SK-N-SH treated with all-trans-retinoic acid at 6 μM for 48 hours (cell line): ENCODE data around the gene APLP1.
"Not testable (repeated sequence)": the region's sequence is repeated elsewhere in the genome, so short reads cannot be mapped to it uniquely, and the experiment has no call there.

Experiments used
- ATAC-seq: fragments of 200-7000 bp; cut with Tn5 transposase; 3 replicates; pipeline ENCODE4 v1.9.1; 2020; ENCODE audit warnings: mild to moderate bottlenecking, moderate library complexity
- ARNTL ChIP-seq: fragments of 450-650 bp; formaldehyde crosslinking; IDR thresholded peaks from 2 replicates; pipeline ENCODE4 v1.5.0; 2020; ENCODE audit warnings: low read depth, mild to moderate bottlenecking, moderate library complexity, borderline replicate concordance
- BACH2 ChIP-seq: fragments of 250-450 bp; sonication (Bioruptor Pico); IDR thresholded peaks from 2 replicates; pipeline ENCODE4 v1.9.0; 2021; ENCODE audit warnings: mild to moderate bottlenecking, borderline replicate concordance
- CREB5 ChIP-seq: fragments of 250-450 bp; sonication (Bioruptor Pico); IDR thresholded peaks from 2 replicates; pipeline ENCODE4 v1.5.1; 2020; ENCODE audit warnings: low read depth, mild to moderate bottlenecking, moderate library complexity
- CSDC2 ChIP-seq: fragments of 250-450 bp; sonication (Bioruptor Pico); IDR thresholded peaks from 2 replicates; pipeline ENCODE4 v1.5.0; 2020; ENCODE audit warnings: mild to moderate bottlenecking, moderate library complexity
- CSRNP3 ChIP-seq: fragments of 250-450 bp; sonication (Bioruptor Pico); IDR thresholded peaks from 2 replicates; pipeline ENCODE4 v1.5.1; 2021; ENCODE audit warnings: mild to moderate bottlenecking, moderate library complexity
- ESRRG ChIP-seq: fragments of 250-450 bp; sonication (Bioruptor Pico); IDR thresholded peaks from 2 replicates; pipeline ENCODE4 v1.6.1; 2021; ENCODE audit warnings: mild to moderate bottlenecking
- GLIS3 ChIP-seq: fragments of 250-450 bp; sonication (Bioruptor Pico); IDR thresholded peaks from 2 replicates; pipeline ENCODE4 v1.5.0; 2020; ENCODE audit warnings: mild to moderate bottlenecking, moderate library complexity
- ISL1 ChIP-seq: fragments of 250-450 bp; sonication (Bioruptor Pico); IDR thresholded peaks from 2 replicates; pipeline ENCODE4 v2.1.2; 2022; ENCODE audit warnings: mild to moderate bottlenecking, moderate library complexity
- PPARA ChIP-seq: fragments of 250-450 bp; sonication (Bioruptor Pico); IDR thresholded peaks from 2 replicates; pipeline ENCODE4 v1.5.0; 2020; ENCODE audit warnings: mild to moderate bottlenecking, borderline replicate concordance
- RARB ChIP-seq: fragments of 250-450 bp; sonication (Bioruptor Pico); IDR thresholded peaks from 2 replicates; pipeline ENCODE4 v1.8.0; 2021; ENCODE audit warnings: mild to moderate bottlenecking, moderate library complexity
- SNAI2 ChIP-seq: fragments of 250-450 bp; sonication (Bioruptor Pico); IDR thresholded peaks from 2 replicates; pipeline ENCODE4 v1.5.0; 2020; ENCODE audit warnings: mild to moderate bottlenecking, moderate library complexity
- TCF4 ChIP-seq: fragments of 250-450 bp; sonication (Bioruptor Pico); IDR thresholded peaks from 2 replicates; pipeline ENCODE4 v1.8.0; 2021; ENCODE audit warnings: mild to moderate bottlenecking, moderate library complexity, borderline replicate concordance
- TOX ChIP-seq: fragments of 250-450 bp; sonication (Bioruptor Pico); IDR thresholded peaks from 2 replicates; pipeline ENCODE4 v1.8.0; 2021; ENCODE audit warnings: mild to moderate bottlenecking, moderate library complexity, borderline replicate concordance
- ZC3H10 ChIP-seq: fragments of 250-450 bp; sonication (Bioruptor Pico); IDR thresholded peaks from 2 replicates; pipeline ENCODE4 v1.5.1; 2021; ENCODE audit warnings: mild to moderate bottlenecking, moderate library complexity
- ZFP3 ChIP-seq: fragments of 250-450 bp; sonication (Bioruptor Pico); IDR thresholded peaks from 2 replicates; pipeline ENCODE4 v1.5.0; 2020; ENCODE audit warnings: mild to moderate bottlenecking, moderate library complexity
- ZFP30 ChIP-seq: fragments of 450-650 bp; formaldehyde crosslinking; IDR thresholded peaks from 2 replicates; pipeline ENCODE4 v1.5.0; 2022; ENCODE audit warnings: mild to moderate bottlenecking, moderate library complexity
- ZNF70 ChIP-seq: fragments of 450-650 bp; formaldehyde crosslinking; IDR thresholded peaks from 2 replicates; pipeline ENCODE4 v1.5.0; 2020; ENCODE audit warnings: mild to moderate bottlenecking, moderate library complexity
- TF ChIP-seq, protein P1 (sequence below): fragments of 250-450 bp; sonication (Bioruptor Pico); IDR thresholded peaks from 2 replicates; pipeline ENCODE4 v1.5.0; 2020; ENCODE audit warnings: mild to moderate bottlenecking, moderate library complexity
- TF ChIP-seq, protein P2 (sequence below): fragments of 250-450 bp; sonication (Bioruptor Pico); IDR thresholded peaks from 2 replicates; pipeline ENCODE4 v1.8.0; 2021; ENCODE audit warnings: low read depth, mild to moderate bottlenecking, moderate library complexity, borderline replicate concordance

Gene APLP1

DNA sequence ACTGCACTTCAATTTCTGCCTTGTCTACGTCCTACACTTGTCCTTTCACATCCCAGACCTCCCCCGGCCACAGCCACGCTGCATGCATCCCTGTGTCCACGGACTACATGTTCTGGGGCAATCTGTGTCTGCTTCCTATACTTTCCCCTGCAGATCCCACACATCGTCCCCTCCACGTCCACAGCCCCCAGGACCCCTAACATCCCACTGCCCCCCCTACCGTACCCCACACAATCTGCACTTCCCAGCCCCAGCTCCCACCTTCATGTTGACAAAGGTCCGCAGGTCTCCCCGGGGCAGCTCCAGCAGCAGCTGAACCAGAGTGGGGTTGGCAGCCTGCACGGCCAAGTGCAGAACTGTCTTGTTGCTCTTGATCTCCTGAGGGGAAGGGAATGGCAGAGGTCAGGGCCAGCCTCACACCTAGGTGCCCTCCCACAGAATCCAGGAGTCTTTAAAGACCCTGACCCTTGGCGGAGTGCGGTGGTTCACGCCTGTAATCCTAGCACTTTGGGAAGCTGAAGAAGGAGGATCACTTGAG lies 21.8 kb downstream of the APLP1 start:
- ATAC-seq, result no peak
- TF ChIP-seq ISL1 (CRISPR knock-in tag) (no peak), TCF4 (CRISPR knock-in tag) (no peak), ESRRG (CRISPR knock-in tag) (no peak), CSRNP3 (CRISPR knock-in tag) (no peak), SNAI2 (CRISPR knock-in tag) (no peak), GLIS3 (CRISPR knock-in tag) (no peak), ZFP30 (CRISPR knock-in tag) (no peak), PPARA (CRISPR knock-in tag) (no peak), BACH2 (no peak)
- TF ChIP-seq, protein P1, sequence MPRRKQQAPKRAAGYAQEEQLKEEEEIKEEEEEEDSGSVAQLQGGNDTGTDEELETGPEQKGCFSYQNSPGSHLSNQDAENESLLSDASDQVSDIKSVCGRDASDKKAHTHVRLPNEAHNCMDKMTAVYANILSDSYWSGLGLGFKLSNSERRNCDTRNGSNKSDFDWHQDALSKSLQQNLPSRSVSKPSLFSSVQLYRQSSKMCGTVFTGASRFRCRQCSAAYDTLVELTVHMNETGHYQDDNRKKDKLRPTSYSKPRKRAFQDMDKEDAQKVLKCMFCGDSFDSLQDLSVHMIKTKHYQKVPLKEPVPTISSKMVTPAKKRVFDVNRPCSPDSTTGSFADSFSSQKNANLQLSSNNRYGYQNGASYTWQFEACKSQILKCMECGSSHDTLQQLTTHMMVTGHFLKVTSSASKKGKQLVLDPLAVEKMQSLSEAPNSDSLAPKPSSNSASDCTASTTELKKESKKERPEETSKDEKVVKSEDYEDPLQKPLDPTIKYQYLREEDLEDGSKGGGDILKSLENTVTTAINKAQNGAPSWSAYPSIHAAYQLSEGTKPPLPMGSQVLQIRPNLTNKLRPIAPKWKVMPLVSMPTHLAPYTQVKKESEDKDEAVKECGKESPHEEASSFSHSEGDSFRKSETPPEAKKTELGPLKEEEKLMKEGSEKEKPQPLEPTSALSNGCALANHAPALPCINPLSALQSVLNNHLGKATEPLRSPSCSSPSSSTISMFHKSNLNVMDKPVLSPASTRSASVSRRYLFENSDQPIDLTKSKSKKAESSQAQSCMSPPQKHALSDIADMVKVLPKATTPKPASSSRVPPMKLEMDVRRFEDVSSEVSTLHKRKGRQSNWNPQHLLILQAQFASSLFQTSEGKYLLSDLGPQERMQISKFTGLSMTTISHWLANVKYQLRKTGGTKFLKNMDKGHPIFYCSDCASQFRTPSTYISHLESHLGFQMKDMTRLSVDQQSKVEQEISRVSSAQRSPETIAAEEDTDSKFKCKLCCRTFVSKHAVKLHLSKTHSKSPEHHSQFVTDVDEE (CRISPR knock-in tag), result no peak
- TF ChIP-seq, protein P2, sequence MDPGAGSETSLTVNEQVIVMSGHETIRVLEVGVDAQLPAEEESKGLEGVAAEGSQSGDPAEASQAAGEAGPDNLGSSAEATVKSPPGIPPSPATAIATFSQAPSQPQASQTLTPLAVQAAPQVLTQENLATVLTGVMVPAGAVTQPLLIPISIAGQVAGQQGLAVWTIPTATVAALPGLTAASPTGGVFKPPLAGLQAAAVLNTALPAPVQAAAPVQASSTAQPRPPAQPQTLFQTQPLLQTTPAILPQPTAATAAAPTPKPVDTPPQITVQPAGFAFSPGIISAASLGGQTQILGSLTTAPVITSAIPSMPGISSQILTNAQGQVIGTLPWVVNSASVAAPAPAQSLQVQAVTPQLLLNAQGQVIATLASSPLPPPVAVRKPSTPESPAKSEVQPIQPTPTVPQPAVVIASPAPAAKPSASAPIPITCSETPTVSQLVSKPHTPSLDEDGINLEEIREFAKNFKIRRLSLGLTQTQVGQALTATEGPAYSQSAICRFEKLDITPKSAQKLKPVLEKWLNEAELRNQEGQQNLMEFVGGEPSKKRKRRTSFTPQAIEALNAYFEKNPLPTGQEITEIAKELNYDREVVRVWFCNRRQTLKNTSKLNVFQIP (CRISPR knock-in tag), result no peak

- not testable (repeated sequence) for ATAC-seq
Observed at GRCh38 chr19:35891819-35892218, 23.4 kb downstream of the APLP1 start.

GRCh38 chr19:35894342-35894741 lies 26.0 kb downstream of the APLP1 start:
- TF ChIP-seq PPARA (CRISPR knock-in tag) (no peak), CSDC2 (CRISPR knock-in tag) (no peak), ZFP3 (CRISPR knock-in tag) (no peak), ZNF70 (CRISPR knock-in tag) (no peak), ARNTL (CRISPR knock-in tag) (no peak), SNAI2 (CRISPR knock-in tag) (no peak)
- TF ChIP-seq, protein P1 (CRISPR knock-in tag), result no peak
- ATAC-seq, result no peak

DNA sequence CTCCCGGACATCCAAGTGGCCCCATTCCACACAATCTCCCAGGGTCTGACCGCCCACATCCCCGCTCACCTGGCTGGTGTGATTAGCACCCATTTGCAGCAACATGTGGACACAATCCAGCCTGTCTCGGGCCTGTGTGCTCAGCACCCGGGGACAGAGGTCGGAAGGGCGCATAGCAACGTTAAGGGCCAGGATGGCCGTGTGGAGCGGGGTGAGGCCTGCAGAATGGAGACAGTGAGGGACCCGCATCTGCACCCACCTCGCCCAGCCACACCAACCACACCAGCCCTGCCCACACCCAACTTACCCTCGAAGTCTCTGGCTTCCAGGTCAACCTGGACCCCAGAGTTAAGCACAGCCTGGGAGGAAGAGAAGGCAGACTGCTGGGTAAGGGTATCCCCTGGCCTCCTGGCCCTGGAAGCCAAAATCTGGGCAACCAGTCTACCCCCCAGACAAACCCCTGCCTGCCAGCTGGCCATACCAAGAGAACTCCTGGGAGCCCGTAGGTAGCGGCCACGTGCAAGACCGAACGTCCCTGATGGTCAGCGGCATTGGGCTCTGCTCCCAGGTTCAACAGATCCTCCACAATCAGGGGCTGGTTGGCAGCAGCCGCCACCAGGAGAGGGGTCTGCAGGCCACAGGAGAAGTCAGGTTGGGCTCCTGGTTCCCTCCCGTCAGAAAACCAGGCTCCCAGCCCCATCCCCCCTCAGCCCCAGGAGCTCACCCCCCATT lies 27.7 kb downstream of the APLP1 start:
- no peak for ATAC-seq
- no peak for TF ChIP-seq CREB5 (CRISPR knock-in tag)
- no peak for TF ChIP-seq ZC3H10 (CRISPR knock-in tag)
- no peak for TF ChIP-seq PPARA (CRISPR knock-in tag)
- no peak for TF ChIP-seq SNAI2 (CRISPR knock-in tag)
- TF ChIP-seq BACH2, result no peak
- no peak for TF ChIP-seq TOX (CRISPR knock-in tag)
- TF ChIP-seq, protein P1 (CRISPR knock-in tag), result no peak
- TF ChIP-seq ZFP3 (CRISPR knock-in tag), result no peak
- TF ChIP-seq RARB, result no peak
- no peak for TF ChIP-seq ZNF70 (CRISPR knock-in tag)
- TF ChIP-seq CSDC2 (CRISPR knock-in tag), result no peak
